ENCODE measurements around the gene PRPF8. TPM values are rescaled to one million over a fixed set of nuclear protein-coding genes. Genes with fewer than 3 reads are reported as not detected.

Gene PRPF8
- total RNA-seq, 1 donor from 2014 or later: 378 TPM

GRCh38 chr17:1606352-1606985 lies 78.2 kb downstream of the PRPF8 start:
- Mint-ChIP-seq H3K27me3 (peaks cover 6% of the 10 kb centered on the region), H3K9me3 (ENCODE audit: low read depth) (peaks cover 3% of the 10 kb centered on the region), H3K4me3 (ENCODE audit: low read depth) (no peak overlapping the region), H3K36me3 (ENCODE audit: insufficient read depth) (peaks cover 5% of the 10 kb centered on the region), H3K4me1 (ENCODE audit: low read depth) (peaks cover 2% of the 10 kb centered on the region), H3K27ac (peak overlapping the region; percentile 29)
- no peak for TF ChIP-seq CTCF (IDR thresholded peaks at IDR 0.05; ENCODE audit: unreplicated experiment)
- no peak for DNase-seq (ENCODE audit: low spot score, unreplicated experiment)

- Mint-ChIP-seq H3K4me1 (ENCODE audit: low read depth) (peaks cover 2% of the 10 kb centered on the region), H3K27ac (no peak overlapping the region), H3K9me3 (ENCODE audit: low read depth) (peaks cover 6% of the 10 kb centered on the region), H3K27me3 (peaks cover 6% of the 10 kb centered on the region), H3K4me3 (ENCODE audit: low read depth) (peak overlapping the region; percentile 11), H3K36me3 (ENCODE audit: insufficient read depth) (peaks cover 8% of the 10 kb centered on the region)
- DNase-seq (ENCODE audit: low spot score, unreplicated experiment): no peak
- TF ChIP-seq CTCF (IDR thresholded peaks at IDR 0.05; ENCODE audit: unreplicated experiment): no peak
Observed at GRCh38 chr17:1605681-1606351, 78.9 kb downstream of the PRPF8 start.

GRCh38 chr17:1604831-1605528 lies 79.7 kb downstream of the PRPF8 start:
- H3K4me3 Mint-ChIP-seq (ENCODE audit: low read depth): no peak overlapping the region
- peaks cover 10% of the 10 kb centered on the region for H3K36me3 Mint-ChIP-seq (ENCODE audit: insufficient read depth)
- H3K4me1 Mint-ChIP-seq (ENCODE audit: low read depth): peaks cover 2% of the 10 kb centered on the region
- H3K9me3 Mint-ChIP-seq (ENCODE audit: low read depth): peaks cover 8% of the 10 kb centered on the region
- no peak for DNase-seq (ENCODE audit: low spot score, unreplicated experiment)
- H3K27me3 Mint-ChIP-seq: peaks cover 6% of the 10 kb centered on the region
- H3K27ac Mint-ChIP-seq: no peak overlapping the region
- no peak for TF ChIP-seq CTCF (IDR thresholded peaks at IDR 0.05; ENCODE audit: unreplicated experiment)

- H3K27ac Mint-ChIP-seq: no peak overlapping the region
- H3K27me3 Mint-ChIP-seq: peaks cover 3% of the 10 kb centered on the region
- H3K36me3 Mint-ChIP-seq (ENCODE audit: insufficient read depth): peaks cover 8% of the 10 kb centered on the region
- TF ChIP-seq CTCF (IDR thresholded peaks at IDR 0.05; ENCODE audit: unreplicated experiment): no peak
- H3K9me3 Mint-ChIP-seq (ENCODE audit: low read depth): peaks cover 8% of the 10 kb centered on the region
- DNase-seq (ENCODE audit: low spot score, unreplicated experiment): no peak
- H3K4me3 Mint-ChIP-seq (ENCODE audit: low read depth): no peak overlapping the region
- peaks cover 10% of the 10 kb centered on the region for H3K4me1 Mint-ChIP-seq (ENCODE audit: low read depth)
Observed at GRCh38 chr17:1601571-1601970, 83.1 kb downstream of the PRPF8 start.

Other genes with a start within 250 kb of the PRPF8 start
- gene CRK, start 228.6 kb downstream of the PRPF8 start, total RNA-seq: 41.6 and 44.8 TPM in 2 replicates
- 64.4 and 84.0 TPM in 2 replicates for gene MYO1C, start 192.2 kb downstream of the PRPF8 start, total RNA-seq
- 27.1 and 29.8 TPM in 2 replicates for gene INPP5K, start 168.3 kb downstream of the PRPF8 start, total RNA-seq
- gene PITPNA, start 122.1 kb downstream of the PRPF8 start, total RNA-seq: 63.5 and 75.0 TPM in 2 replicates
- 21.1 and 21.9 TPM in 2 replicates for gene SLC43A2, start 56.0 kb downstream of the PRPF8 start, total RNA-seq
- gene SCARF1, start 39.1 kb downstream of the PRPF8 start, total RNA-seq: 0.43 and 0.69 TPM in 2 replicates
- gene RILP, start 35.0 kb downstream of the PRPF8 start, total RNA-seq: 1.2 and 1.5 TPM in 2 replicates
- gene TLCD2, start 25.5 kb upstream of the PRPF8 start, total RNA-seq: 2.7 and 2.9 TPM in 2 replicates
- 22.1 and 22.4 TPM in 2 replicates for gene WDR81, start 39.8 kb upstream of the PRPF8 start, total RNA-seq
- gene SERPINF2, start 58.0 kb upstream of the PRPF8 start, total RNA-seq: 68.6 and 74.5 TPM in 2 replicates
- gene SERPINF1, start 77.2 kb upstream of the PRPF8 start, total RNA-seq: 163 and 169 TPM in 2 replicates
- 26.6 and 33.5 TPM in 2 replicates for gene SMYD4, start 145.0 kb upstream of the PRPF8 start, total RNA-seq
- 111 and 119 TPM in 2 replicates for gene RPA1, start 145.1 kb upstream of the PRPF8 start, total RNA-seq

All from progenitor cell of endocrine pancreas (in vitro differentiated cells).